HG03066 (cell line): ENCODE results near the gene TSFM.
A peak's percentile ranks its signal among the peaks of the same experiment; 100 is the strongest.

Experiments
- ATAC-seq: cut with Tn5 transposase; IDR thresholded peaks from one replicate; pipeline ENCODE4 v1.9.1; 2021; ENCODE audit warnings: low read depth; ENCODE audit not compliant: unreplicated experiment

The TSFM gene

DNA sequence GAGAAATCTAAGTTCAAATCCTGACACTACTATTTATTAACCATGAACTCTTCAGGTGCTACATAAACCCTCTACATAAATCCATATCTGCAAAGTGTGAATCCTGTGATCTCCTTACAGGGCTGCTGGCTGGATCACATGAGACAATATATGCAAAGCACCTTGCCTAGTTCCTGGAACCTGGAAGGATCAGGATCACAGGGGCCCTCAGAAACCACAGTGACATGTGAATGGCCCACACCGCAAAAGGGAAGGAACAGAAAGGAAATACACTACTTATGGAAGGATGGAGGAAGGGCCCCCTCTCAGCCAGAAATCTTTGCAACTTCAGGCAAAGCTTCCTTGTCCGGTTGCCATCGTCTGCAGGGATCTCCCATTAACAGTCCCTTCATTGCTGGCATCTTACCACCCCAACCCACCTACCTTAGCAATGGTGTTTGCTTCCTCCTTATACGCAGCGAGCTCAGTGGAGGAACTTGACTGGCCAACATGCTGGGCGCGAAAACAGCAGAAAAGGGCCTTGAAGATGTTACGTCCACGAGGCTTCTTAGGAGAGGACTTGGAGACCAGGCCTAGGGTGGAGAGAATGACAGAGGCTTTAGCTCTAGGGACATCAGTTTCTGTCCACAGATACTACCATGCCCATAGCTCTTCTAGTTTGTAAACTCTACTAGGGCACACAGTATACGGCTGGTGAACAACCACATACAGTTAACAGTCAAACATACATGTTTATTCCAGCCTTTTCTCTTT is 46.6 kb downstream of the TSFM start:
- ATAC-seq, result no peak

GRCh38 chr12:57830393-57830792 is 47.8 kb downstream of the TSFM start:
- no peak for ATAC-seq

- no peak for ATAC-seq
Measured at GRCh38 chr12:57832966-57833365, 50.4 kb downstream of the TSFM start.

GRCh38 chr12:57833672-57834071 is 51.1 kb downstream of the TSFM start:
- ATAC-seq, result no peak

GRCh38 chr12:57834086-57834876 is 51.7 kb downstream of the TSFM start:
- ATAC-seq, result no peak

DNA sequence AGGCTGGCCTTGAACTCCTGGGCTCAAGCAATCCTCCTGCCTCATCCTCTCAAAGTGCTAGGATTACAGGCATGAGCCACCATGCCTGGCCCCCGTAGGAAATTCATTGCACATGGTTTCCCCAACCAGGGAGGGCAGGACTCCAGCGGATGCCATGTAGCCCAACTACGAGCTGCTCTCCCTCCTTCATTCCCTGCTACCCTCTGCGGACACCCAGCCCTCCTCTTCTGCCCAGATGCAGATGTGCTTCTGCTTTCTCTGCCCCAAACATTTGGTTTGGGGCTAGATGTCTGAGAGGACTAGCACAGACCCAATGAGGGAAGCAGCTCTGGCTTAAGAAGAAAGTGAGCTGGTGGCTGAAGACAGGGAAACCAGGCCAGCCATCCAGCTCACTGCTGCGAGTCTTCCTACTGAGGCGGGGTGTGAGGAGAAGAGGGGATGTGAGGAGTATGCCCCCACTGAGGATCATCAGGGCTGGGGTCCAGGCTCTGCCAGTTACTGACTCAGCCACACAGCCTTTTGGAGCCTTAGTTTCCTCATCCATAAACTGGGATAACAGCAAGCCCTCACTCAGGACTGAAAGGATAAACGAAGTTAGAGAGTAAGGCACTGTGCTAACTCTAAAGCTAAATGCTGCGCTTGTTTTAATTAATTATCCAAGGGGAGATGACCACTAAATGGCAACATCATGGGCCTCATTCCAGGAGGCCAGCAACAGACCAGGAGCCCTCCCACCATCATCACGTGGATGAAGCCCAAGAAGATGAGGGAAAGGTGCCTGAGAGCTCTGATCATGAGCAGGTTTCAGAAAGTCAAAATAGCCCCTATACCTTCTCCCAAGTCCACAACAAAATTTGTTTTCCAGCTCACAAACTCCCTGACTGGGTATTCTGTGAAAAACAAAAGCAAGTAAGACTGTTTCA is 53.0 kb downstream of the TSFM start:
- ATAC-seq, result no peak

DNA sequence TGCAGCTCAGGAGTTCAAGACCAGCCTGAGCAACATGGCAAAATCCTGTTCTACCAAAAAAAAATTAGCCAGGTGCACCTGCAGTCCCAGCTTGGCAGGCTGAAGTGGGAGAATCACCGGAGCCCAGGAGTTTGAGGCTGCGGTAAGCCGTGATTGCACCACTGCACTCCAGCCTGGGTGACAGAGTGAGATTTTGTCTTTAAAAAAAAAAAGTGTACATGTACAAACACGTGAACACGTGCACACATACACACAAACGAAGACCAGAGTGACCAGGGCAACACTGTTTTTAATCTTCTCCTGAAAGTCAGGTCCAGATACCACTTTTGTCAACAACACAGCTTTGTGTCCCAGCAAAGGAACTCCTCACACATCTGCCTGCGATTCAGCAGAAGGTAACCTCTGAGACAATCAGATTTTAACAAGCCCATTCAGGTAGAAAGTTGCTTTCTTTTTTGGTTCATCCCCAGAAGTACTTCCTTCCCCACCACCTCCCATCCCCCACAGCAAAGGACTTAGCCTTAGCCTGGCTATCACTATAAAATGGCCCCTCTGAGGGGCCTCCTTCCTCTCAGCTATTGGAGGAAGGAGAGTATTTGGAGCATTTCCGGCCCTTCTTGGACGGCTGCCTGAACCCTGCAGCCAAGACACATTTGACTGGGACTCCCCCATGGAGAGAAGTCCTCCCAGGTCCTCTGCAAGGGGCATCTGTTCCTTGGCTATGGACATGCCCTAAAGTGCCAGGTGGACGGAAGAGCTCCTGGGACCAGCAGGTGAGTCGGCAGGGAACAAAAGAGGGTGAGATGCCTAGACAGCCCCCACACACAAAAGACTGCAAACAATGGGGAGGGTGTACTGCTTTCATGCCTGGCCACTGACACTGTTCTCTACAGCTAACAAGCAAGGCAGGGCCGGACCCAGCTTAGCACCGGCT is 54.1 kb downstream of the TSFM start:
- ATAC-seq, result peak; percentile 54

DNA sequence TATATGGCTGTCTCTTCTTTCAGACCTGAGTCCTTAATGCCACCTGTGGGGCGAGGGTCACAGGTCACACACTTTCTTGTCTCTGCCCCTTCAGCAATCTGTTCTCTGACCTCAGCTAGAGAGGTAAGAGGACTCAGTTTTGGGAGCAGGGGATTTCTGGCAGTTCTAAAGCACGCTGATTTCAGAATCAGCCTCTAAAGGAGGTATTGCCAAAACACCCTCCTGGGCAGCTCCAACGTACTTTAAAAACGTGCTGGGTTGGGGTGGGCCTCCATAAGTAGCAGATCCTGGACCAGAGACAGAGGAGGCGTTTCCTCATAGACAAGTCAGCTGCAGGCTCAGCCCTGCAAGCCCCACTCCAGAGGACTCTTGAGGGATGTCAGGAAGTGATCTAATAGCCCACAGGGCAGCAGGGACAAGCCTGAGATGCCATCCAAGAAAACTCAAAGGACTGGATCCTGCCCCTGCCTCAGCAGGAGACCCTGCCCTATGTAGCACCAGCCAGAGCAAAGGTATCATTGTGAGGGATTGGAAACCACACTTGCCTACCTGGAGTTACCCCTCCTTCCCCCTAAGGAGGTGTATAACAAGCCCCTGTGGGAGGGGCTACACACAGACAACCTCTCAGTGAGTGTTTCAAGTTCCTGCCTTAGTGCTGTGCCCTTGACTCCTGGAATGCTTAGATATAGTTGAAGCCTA is 55.4 kb downstream of the TSFM start:
- no peak for ATAC-seq

GRCh38 chr12:57838594-57839302 is 56.2 kb downstream of the TSFM start:
- ATAC-seq, result no peak

GRCh38 chr12:57839996-57840395 is 57.4 kb downstream of the TSFM start:
- no peak for ATAC-seq

DNA sequence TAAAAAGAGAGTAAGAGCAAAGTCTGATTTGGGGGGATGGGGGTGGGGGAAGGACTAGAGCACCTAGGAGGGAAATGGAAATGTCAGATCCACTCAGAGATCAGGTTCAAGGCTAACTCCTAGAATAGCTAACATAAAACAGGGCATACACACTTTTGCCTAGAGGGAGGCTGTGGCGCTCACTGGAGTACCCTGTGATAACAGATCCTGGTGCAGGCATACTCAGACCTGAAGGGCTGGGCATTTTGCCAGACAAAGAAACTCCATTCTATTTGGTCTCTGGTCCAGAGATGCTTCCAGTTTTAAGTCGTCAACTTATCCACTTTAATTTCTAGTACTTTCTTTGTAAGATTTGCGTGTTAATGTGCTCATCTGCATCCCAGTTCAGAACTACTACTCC is 58.1 kb downstream of the TSFM start:
- no peak for ATAC-seq

DNA sequence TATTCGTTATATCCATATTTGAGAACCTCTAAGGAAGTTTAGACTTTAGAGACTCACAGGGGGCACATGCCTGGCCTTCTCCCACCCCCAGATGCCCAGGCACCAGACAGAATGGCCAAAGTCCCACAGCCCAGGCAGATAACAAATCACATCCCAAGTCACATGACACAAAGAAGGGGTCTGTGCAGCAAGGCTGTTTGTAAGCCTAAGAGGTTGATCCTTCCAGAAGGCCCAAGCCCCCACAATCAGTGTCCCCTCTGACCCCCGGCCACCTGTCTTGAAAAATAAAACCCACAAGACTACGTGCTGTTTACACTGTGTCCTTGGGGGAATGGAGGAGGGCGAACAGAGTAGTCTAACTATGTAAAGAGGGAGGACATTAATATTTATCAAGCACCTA is 58.9 kb downstream of the TSFM start:
- ATAC-seq, result no peak

DNA sequence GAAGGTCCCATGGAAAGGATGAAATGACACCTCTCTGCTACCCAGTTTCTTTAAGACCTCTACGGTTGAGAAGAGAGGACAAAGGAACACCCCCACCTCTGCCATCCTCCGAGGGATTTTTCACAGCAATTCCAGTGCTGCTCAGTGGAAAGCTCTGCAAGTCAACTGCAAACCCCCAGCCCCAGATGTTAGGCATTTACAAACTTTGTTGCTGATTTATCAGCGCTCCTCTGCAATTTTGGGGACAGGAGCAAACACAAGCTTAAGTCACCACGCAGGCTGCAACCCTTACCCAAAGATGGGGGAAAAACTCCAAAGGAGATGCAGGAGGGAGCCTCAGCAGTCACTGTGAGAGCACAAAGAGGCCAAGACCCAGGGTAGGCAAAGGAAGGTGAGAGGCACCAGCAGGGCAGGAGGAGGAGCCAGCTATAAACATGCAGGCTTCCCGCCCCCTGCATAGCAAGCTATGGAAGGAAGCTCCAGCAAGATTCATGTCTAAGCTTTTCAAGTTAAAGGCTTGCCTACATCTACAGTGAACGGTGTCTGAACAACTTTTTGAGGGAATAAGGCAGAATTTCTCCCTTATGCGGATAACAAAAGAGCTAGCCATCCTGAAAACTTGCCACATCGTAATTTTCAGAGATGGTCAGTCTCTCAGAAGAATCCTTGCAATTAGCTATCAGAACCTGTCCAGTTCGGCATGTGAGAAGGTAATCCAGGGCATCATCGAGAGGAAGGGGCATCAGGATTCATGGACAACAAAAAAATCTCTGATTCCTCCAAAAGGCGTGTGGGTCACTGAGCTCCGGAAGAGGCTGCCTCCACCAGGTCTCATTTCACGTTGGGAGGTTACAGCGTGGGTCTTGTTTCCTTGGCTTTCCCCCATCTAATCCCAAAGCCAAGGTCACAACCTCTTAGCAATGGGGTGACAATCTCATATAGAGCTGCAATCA is 60.0 kb downstream of the TSFM start:
- ATAC-seq, result no peak

- ATAC-seq, result peak; percentile 5
Measured at GRCh38 chr12:57844709-57845477, 62.3 kb downstream of the TSFM start.

GRCh38 chr12:57845478-57846284 is 63.1 kb downstream of the TSFM start:
- ATAC-seq, result peak; percentile 32

GRCh38 chr12:57846285-57846576 is 63.6 kb downstream of the TSFM start:
- ATAC-seq, result peak; percentile 4
